Panc1 (cell line): ENCODE measurements around the gene RAB1B. TPM values are rescaled to one million over a fixed set of nuclear protein-coding genes. Genes with fewer than 3 reads are reported as not detected.

Experiments used
- ATAC-seq: fragments of 200-7000 bp; cut with Tn5 transposase; 2 replicates; pipeline ENCODE4 v1.9.1; 2020; ENCODE audit warnings: mild to moderate bottlenecking, moderate library complexity
- BruUV-seq: library from RNA; stranded (reverse); fragments of 400-500 nt; replicated peaks from 2 replicates; lab custom pipeline; 2021; lab: Mats Ljungman, UMichigan
- CTCF ChIA-PET: fragments of 300-600 bp; sonication (Branson Sonifier 250); formaldehyde crosslinking; loops from one replicate; lab custom pipeline; 2022; ENCODE audit warnings: antibody characterized with exemption; lab: Charles Lee
- POLR2A ChIA-PET: fragments of 300-600 bp; sonication (Branson Sonifier 250); formaldehyde crosslinking; loops from one replicate; lab custom pipeline; 2022; ENCODE audit warnings: antibody characterized with exemption; lab: Charles Lee
- DNase-seq: peaks from one replicate; pipeline ENCODE4 v3.0.0-alpha.2; 2010; ENCODE audit warnings: low read depth, low spot score
- H3K27ac ChIP-seq: 2 replicates; pipeline ENCODE4 v1.5.1; 2011; ENCODE audit warnings: mild to moderate bottlenecking, low read length, inconsistent platforms
- H3K27me3 ChIP-seq: fragments of 200-500 bp; sonication (Bioruptor generic); 2 replicates; pipeline ENCODE4 v1.6.0; 2014; ENCODE audit warnings: low read length, inconsistent platforms; ENCODE audit not compliant: control insufficient read depth, insufficient read depth
- H3K36me3 ChIP-seq: fragments of 200-500 bp; sonication (Bioruptor generic); 2 replicates; pipeline ENCODE4 v1.5.1; 2014; ENCODE audit warnings: inconsistent platforms, mild to moderate bottlenecking, low read length, moderate library complexity; ENCODE audit not compliant: control insufficient read depth, insufficient read depth
- H3K4me1 ChIP-seq: 2 replicates; pipeline ENCODE4 v1.5.1; 2011; ENCODE audit warnings: inconsistent platforms, mild to moderate bottlenecking, low read length, moderate library complexity; ENCODE audit not compliant: control insufficient read depth, insufficient read depth
- H3K4me3 ChIP-seq, 2 experiments: 2 replicates each; pipeline ENCODE4 v1.5.1; 2011 to 2012; ENCODE audit warnings: low read depth in 2 of 2, low read length in 2 of 2, mild to moderate bottlenecking in 2 of 2, inconsistent platforms in 1 of 2, moderate library complexity in 1 of 2
- H3K9me3 ChIP-seq: fragments of 200-500 bp; sonication (Bioruptor generic); 2 replicates; pipeline ENCODE4 v1.5.1; 2014; ENCODE audit warnings: low read depth, mild to moderate bottlenecking, inconsistent platforms, low read length, moderate library complexity; ENCODE audit not compliant: control insufficient read depth, insufficient read depth
- CTCF ChIP-seq: fragments of 450-650 bp; IDR thresholded peaks from 2 replicates; pipeline ENCODE4 v1.5.1; 2017; ENCODE audit warnings: mild to moderate bottlenecking
- POLR2AphosphoS5 ChIP-seq: IDR thresholded peaks from 2 replicates; pipeline ENCODE4 v1.6.1; 2012; ENCODE audit warnings: mild to moderate bottlenecking, low read depth, low read length, moderate library complexity
- REST ChIP-seq, 2 experiments: IDR thresholded peaks; 2 replicates each; pipeline ENCODE4 v1.6.1; 2011 to 2012; ENCODE audit warnings: low read depth in 2 of 2, control low read depth in 1 of 2, low read length in 1 of 2, mild to moderate bottlenecking in 1 of 2, moderate library complexity in 1 of 2; ENCODE audit not compliant: insufficient read depth in 1 of 2
- SIN3A ChIP-seq: IDR thresholded peaks from 2 replicates; pipeline ENCODE4 v1.6.1; 2012; ENCODE audit warnings: low read depth, mild to moderate bottlenecking, low read length, moderate library complexity, borderline replicate concordance; ENCODE audit not compliant: insufficient read depth
- TCF7L2 ChIP-seq: IDR thresholded peaks from 2 replicates; pipeline ENCODE4 v1.6.1; 2011; ENCODE audit warnings: mild to moderate bottlenecking, low read depth, low read length, inconsistent platforms
- in situ Hi-C: cut with HindIII; loops from 2 replicates; pipeline ENCODE4 v1.10.0; 2016; ENCODE audit warnings: low sequenced_read_pairs, low pct_unique_long_range_greater_than_20kb
- intact Hi-C: fragments of 100-400 bp; cut with micrococcal nuclease; formaldehyde crosslinking; loops from one replicate; pipeline ENCODE4 v1.10.0; 2022; ENCODE audit not compliant: unreplicated experiment
- total RNA-seq: library from RNA; stranded (reverse); gene quantifications from one replicate; pipeline ENCODE4 v1.2.1, GENCODE V29; 2021; ENCODE audit not compliant: unreplicated experiment

Gene RAB1B
- total RNA-seq, 1 experiment from 2014 or later, result 256 TPM

- H3K27ac ChIP-seq, result no peak overlapping the region
Observed at GRCh38 chr11:66279092-66279734, 10.8 kb downstream of the RAB1B start.

GRCh38 chr11:66280428-66280827 is 12.0 kb downstream of the RAB1B start:
- intact Hi-C loops, result no loop called here
- Histone ChIP-seq H3K27ac (no peak overlapping the region), H3K27me3 (no peaks in the 10 kb centered on the region), H3K36me3 (no peaks in the 10 kb centered on the region), H3K9me3 (no peaks in the 10 kb centered on the region), H3K4me3 (no peak overlapping the region), H3K4me1 (peaks cover 38% of the 10 kb centered on the region)
- in situ Hi-C loops, result no loop called here
- ATAC-seq (no peak), DNase-seq (no peak)
- TF ChIP-seq POLR2AphosphoS5, result no peak
- no peak for TF ChIP-seq SIN3A
- no peak for TF ChIP-seq CTCF
- no peak for TF ChIP-seq REST (IDR thresholded peaks at IDR 0.05; ENCODE audit: insufficient read depth in 1 of 2, low read depth in 2 of 2, low read length in 1 of 2)
- TF ChIP-seq TCF7L2, result no peak
- BruUV-seq, result no TSS peak
- CTCF ChIA-PET, result no interaction called here
- POLR2A ChIA-PET, result interaction anchor here (1.2 to 1.4 kb wide), 2 partner anchors 9 to 11 kb away, joined by 4 to 9 read pairs; partner anchors contain the start of genes TMEM151A and YIF1A

More at GRCh38 chr11:66279092-66279734, 10.8 kb downstream of the RAB1B start:
- in situ Hi-C loops (no loop called here), intact Hi-C loops (no loop called here)
- no peak for TF ChIP-seq SIN3A
- TF ChIP-seq CTCF, result no peak
- no peak for TF ChIP-seq REST (IDR thresholded peaks at IDR 0.05; ENCODE audit: insufficient read depth in 1 of 2, low read depth in 2 of 2, low read length in 1 of 2)
- no peak for TF ChIP-seq TCF7L2
- TF ChIP-seq POLR2AphosphoS5, result no peak
- DNase-seq (no peak), ATAC-seq (no peak)
- Histone ChIP-seq H3K27me3 (no peaks in the 10 kb centered on the region), H3K36me3 (no peaks in the 10 kb centered on the region), H3K4me1 (peaks cover 32% of the 10 kb centered on the region), H3K4me3 (0 out of 4 replicates have a peak overlapping the region, but pooled peaks of 1 of the 2 experiments have one; percentile 40), H3K9me3 (no peaks in the 10 kb centered on the region)
- POLR2A ChIA-PET, result interaction anchor here (0.8 kb wide), 1 partner anchor 10 kb away, joined by 7 read pairs; the partner anchor contains the start of gene YIF1A
- BruUV-seq, result no TSS peak
- CTCF ChIA-PET, result interaction anchor here (0.6 to 0.8 kb wide), 2 partner anchors 34 to 127 kb away, joined by 3 to 27 read pairs; no protein-coding TSS in a partner anchor
